COLO668 (cell line): ENCODE data around the gene AUH.

Experiments used
- DNase-seq: peaks from one replicate; lab custom pipeline; 2025; ENCODE audit not compliant: unreplicated experiment; lab: John Stamatoyannopoulos, UW

The AUH gene

DNA sequence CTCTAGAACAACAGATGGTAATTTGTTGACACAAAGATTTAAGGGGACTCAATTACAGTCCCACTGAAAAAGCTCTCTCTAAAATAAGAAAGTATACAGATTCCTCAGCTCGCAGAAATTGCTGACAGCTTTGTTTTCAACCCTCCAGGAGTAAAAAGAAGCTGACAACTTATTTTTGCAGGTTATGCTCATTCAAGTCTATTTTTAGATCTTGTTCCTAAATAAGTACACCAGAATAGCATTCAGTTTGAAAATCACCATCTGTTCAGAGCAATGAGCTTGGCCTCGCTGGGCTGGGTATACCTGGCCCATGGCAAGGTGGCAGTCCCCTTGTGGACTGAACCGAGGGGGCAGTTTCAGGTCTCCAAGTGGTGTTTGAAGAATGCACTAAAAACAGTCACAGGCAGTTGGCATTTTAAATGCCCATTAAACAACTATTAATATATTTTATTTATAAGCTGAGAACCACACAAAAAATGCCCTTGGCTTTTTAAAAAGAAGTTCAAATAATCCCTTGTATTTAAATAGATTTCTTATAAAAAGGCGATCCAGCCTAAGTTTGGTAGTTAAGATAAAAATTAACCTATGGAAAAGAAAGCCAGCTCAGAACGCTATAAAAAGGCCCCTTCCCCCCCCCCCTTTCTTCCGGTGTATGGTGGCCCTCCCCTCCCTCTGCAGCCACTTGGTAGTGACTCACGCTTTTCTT, 169.2 kb downstream of the AUH start:
- no peak for DNase-seq

DNA sequence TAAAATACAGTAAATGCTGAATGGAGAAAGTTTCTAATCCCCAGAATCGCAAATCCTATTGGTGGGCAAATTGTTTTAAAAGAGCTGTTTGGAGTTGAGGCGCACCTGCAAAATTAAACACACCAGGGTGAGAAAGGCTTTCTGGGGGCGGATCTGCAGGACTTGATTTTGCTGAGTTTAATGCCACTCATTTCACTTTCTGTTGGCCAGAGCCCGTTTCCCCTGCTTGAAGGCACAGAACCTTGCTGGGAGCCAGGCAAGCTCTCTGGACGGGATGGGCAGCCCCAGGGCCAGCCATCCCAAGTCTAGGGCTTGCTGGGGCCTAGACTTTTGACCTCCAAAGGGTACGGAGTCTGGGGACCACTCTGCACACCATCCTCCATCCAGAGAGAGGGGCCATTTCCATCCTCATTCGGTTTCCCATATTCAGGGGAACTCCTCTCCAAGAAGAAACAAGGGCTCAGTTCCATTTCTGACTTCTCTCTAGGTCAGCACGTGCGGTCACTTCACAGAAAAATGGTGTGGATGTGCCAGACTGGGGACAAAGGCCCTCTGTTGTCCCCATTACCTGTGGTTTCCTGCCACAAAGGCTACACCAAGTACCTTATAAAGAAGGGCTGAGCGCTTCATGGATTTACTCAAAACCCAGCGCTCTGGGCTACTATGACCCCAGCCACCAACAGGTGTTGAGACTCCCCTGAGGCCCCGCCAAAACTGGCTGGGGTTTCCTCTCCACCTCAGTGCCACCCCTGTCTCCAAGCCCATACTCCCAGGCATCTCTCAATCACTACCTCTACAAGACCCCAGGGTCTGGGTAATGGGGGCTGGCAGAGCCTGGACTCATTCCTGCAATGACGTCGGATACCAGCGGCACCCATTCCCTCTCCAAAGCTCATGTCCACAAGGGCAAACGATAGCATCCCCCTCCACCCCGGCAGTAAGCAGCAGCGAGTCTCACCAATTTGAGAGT, 170.0 kb downstream of the AUH start:
- DNase-seq, result no peak

DNA sequence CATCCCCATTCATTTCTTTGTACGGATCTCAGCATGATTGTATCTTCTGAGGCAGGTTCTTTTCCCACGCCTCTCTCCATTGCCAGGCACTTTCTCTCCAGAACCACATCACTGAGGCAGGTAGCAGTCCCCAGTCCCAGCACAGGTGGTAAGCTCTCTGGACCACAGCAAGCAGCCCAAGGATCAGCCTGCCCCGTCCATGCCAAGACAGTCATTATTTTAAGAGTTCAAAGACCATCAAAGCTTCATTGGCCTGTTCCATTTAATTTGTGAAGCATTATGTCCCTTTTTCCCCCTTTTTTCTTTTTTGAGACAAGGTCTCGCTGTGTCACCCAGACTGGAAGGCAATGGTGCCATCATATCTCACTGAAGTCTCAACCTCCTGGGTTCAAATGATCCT, 171.7 kb downstream of the AUH start:
- DNase-seq, result no peak

DNA sequence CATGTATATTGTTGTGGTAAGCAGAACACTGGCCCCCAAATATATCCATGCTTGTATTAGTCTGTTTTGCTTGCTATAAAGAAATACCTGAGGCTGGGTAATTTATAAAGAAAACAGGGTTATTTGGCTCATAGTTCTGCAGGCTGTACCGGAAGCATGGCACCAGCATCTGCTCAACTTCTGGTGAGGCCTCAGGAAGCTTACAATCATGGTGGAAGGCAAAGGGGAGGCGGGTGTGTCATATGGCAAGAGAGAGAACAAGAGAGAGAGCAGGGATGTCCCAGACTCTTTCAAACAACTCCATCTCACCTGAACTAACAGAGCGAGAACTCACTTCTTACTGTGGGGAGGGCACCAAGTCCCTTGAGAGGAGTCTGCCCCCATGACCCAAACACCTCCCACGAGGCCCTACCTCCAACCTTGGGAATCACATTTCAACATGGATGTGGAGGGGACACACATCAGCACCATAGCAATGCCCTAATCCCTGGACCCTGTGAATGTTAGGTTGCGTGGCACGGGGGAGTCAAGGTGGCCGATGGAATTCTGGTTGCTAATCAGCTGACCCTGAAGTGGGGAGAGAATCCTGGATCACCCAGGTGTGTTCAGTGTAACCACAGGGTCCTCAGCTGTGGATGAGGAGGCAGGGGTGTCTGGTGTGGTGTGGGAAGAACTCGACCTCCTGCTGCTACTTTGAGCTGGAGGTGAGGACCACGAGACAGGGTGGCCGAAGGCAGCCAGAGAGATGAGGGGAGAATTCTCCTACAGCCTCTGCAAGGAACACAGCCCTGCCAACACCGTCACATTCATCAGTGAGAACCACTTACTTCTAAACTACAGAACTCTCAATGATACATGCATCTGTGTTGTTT, 172.8 kb downstream of the AUH start:
- no peak for DNase-seq

DNA sequence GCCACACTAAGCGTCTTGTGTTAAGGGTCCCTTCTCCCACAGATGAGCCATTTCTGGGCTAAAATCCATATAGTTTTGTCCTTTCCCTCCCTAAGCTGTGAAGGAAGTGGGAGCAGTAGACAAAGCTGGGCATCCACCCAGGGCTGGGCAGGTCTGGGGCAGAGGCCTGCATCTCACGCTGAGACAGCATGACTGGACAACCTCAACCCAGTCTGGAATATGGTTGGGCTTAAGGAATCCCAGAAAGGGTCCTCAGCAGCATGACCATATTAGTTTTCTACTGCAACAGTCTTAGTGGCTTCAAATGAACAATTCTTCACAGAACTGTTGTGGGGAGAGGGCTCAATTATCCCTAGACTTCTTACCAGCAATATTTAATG, 173.8 kb downstream of the AUH start:
- no peak for DNase-seq

DNA sequence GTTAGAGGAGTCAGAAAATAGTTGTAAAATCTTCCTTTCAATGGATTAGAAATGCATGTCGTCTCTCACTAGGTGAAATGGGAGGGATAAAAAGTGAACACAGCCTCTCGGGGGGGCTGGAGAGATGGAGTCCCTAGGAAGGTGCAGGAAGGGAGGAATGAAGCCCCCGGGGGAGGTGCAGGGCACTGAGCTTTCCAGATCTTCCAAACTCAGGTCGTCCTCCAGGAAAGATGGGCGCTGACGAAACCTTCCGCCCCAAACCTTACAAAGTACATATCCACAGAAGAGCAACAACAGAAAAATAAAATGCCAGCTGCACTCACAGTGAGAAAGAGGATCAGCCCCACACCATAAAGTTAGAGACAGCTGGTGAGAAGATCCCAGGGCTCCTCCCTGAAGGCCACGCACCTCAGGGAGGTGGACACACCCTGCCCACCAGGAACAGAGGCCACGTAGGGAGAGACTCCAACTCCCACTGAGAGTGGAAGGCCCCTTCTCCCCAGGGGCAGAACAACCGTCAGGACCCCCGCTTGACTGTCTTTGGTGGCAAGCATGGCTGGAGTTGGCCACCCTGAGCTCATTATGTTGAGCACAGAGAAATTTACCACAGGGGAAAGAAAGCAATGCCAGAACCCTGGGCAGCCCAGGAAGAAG, 174.3 kb downstream of the AUH start:
- DNase-seq, result no peak

DNA sequence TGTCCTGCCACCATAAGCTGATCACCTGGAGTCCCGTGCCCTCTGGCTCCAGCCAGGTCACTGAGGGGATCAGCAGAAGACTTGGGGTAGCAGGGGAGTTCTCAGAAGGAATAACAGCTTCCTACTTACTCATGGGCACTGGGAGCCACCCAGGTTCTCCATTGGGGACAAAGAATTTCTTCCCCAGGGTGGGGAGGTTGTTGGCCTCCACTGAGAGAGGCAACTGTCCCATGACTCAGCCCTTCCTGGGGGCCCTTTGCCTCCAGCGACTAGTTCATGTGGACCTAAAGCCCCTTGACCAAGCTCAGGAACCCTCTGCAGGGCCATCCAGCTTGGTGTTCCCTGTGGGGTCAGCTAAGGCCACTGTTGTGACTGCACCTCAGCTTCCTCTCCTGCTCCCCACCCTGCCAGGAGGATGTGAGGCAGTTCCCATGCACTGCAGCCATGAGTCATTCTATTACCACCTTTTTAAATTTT, 175.0 kb downstream of the AUH start:
- no peak for DNase-seq

DNA sequence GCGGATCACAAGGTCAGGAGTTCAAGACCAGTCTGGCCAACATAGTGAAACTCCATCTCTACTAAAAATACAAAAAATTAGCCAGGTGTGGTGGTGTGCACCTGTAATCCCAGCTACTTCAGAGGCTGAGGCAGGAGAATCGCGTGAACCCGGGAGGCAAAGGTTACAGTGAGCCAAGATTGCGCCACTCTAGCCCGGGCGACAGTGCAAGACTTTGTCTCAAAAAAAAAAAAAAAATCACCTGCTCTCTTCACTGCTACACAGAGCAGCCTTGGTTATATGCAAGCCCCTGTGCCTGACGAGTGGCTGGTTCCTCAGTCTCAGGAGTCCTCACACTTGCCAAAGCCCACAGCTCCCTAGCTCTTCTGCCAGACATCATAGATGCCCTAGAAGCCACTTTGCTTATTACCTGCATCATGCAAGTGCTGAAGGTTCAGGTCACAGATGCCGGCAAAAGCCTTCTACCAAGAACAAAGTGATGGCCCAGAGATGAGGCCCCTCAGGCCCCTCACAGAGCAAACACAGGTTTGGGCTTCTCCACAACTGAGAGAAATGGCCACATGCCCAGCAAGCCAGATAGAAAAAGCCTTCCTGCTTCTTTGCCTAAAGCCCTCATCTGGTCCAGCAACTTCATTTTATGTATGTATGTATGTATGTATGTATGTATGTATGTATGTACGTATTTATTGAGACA, 176.4 kb downstream of the AUH start:
- no peak for DNase-seq

DNA sequence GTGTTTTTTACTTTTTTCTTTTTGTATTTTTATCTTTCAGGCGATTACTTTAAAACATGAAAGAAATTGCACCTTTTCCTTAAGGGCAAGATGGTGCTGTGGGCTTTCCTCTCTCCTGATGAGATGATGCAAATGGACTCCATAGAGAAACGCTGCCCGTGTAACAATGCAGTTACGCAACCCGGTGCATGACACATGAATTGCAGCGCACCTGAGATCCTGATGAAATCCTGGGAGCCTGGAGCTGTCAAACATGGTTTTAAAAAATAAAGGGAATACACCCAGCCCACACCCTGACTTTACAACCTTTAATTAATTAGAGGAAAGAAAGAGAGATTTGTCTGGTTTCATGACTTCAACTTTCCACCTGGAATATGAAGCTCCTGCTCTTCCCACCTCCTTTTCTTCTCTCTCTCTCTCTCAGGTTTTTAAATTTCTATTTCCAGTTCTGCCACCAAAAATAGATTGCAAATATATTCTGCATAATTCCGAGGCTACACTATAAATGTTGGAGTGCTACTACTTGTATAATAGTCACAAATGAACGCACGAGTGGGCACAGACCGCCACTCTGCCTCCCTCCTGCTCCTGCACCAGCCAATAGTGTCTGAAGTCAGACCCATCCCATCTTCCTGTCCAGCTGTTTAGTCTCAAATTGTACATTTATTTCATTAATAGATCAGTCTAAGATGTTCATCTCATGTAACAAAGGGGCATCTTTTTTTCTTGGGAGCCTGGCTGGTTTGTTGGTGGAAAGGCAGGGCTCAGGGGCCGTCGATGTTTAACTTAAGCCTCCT, 179.1 kb downstream of the AUH start:
- no peak for DNase-seq

DNA sequence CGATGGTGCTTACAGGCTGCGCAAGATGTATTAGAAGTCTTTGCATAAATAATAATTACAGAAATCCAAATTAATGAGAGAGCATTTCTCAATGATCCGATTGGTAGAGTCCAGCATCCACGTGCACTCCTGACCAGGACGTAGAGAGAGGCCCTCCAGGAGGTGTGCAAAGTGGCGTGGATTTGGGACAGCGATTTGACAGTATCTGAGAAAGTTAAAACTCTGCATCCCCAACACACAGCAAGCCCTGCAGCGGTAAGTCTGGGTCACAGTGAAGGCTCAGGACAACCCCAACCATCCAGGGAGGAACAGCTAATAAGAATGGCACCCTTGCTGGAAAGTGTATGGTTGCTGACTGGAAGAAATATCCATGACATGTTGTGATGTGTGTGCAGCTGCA, 180.2 kb downstream of the AUH start:
- DNase-seq, result no peak

DNA sequence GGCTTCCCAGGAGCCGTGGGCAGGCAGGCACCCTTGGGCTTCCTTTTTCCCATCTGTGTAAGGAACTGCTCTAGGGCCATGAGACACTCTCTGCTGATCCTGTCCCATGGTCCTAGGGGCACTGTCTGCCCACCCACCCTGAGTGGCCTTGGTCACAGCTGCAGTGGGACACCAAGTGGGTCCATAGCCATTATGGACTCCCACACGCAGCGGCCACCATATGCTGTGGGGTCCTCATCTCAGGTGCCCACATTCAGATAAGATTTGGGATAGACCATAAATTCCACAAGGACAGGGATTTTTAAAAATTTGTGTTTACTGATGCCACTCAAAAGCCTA, 180.8 kb downstream of the AUH start:
- no peak for DNase-seq

DNA sequence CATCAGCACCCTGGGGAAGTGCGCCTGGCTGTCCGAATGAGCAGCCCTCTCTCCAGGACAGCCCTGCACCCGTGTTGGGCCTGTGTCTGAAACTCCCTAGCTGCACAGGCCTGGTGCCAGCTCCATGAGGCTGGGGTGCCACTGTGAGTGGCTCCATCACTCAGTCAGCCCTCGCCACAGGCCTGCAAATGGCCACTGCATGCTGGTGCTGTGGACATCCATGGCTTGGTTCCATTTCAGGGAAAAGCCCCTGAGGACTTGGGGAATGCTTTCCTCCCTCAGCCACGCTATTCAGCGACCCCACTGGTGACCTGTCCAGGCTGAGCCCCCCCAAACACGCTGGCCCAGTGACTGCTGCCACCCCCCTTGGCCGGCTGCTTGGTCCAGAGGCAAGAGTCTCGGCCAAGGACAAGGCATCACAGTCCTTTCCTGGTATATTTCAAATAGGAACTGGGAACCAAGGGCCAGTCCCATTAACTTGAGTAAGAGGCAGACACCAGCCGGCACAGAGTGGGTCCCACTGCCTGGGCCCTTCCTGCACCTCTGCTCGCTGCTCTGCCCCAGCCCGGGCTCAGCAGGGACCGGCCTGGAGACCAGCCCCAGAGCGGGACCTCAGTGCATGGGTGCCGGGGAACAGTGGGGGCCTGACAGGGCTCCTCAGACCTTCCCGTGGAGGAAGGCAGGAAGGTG, 181.3 kb downstream of the AUH start:
- no peak for DNase-seq

DNA sequence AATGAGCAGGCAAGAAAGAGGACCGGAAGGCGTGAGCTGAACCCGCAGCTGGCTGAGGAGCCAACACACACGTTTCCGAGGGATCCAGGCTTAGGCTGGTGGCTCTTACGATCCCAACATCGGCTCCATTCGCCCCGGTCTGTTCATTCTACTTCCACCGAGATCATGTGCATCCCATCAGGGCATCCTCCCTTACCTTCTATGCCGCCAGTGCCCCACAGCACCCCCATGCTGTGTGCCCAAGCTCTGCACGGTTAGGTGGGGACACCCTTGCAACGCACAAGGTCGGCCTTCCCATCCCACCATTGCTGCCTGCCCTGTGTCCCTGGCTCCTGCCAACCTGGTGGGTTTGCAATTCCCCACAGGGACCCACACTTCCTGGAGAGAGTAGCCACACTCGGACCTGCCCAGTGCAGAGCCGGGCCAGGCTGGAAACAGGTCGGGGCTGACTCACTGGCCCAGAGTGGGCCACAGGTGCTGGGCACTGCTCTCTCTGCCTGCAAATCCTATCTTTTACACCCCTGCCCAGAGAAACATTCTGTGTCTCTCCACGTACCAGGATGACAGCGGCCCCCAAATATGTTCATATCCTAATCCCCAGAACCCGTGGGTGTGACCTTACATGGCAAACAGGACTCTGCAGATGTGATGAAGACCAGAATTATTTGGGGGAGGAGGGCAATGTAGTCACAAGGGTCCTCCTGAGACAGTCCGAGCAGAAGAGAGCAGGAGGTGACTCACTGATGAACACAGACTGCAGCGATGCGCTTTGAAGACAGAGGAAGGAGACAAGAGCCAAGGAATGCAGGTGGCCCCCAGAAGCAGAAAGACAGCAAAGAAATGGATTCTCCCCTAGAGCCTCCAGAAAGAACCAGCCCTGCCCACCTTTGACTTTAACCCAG, 182.2 kb downstream of the AUH start:
- DNase-seq, result no peak

DNA sequence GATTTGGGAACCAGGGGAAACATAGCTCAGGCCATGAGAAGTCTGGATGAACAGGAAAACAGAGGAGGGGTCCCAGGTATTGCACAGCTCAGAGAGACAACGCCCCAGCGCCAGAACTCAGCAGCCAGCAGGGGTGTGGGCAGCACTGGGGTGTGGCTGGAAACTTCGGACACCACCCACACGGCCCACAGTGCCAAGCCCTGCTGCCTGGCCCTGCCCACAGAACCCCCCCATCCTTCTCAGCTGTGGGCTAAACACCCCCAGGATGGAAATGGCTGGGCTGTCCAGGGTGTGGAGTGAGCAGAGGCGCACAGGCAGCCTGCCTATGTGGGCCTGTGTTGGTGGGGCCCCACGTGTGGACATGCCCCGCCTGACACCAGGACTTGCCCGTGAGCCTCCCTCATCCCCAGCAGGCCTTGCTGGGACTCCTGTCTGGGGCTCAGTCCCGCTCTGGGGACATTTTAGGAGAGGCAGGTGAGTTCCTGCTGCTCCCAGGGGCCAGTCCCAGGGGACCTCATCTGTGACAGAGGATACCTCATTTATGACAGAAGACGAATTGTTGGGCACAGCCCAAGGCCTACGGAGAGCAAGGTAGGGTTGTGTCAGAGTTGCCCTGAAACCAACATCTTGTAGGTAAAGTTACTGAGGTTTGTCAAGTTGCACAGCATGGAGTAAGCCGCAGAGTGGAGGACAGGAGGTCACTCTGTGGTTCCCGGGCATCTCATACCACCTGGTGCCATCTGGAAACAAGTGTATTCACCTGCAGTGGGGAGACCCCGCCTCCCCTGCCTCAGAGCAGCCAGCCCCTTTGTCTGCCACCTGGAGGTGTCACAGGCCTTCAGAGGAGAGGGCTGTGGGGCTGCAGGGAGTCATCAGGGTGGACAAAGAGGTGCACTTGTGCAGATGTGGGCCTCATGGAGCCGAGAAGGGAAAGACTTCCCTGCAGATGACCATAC, 183.2 kb downstream of the AUH start:
- peak; percentile 37 for DNase-seq

DNA sequence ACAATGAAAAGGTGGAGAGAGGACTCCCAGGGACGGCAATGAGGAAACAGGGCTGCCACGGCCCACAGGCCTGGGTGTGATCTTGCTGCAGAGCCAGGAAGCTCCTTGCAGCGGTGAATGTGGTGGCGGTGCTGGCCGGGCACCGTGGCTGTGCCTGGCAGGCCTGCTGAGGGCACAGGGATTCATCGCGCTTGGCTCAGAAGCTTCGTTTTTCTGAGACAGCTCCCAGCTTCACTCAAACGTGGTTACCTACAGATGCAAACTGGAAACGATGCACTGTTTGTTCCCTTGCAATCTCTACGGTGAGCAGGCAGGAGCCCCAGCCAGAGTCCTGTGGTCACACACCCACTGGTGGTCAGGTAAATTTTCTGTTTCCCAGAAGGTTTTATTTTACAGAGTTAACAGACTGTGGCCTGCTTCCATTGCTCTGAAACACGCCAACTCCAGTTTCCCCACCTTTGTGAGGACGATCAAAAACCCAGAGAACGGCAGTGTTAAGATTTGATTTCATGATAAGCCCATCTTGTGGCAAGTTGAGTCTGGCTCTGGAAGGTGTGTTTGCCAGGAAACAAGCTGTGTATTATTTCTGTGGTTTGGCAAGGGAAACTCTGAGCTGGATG, 183.9 kb downstream of the AUH start:
- DNase-seq, result no peak

DNA sequence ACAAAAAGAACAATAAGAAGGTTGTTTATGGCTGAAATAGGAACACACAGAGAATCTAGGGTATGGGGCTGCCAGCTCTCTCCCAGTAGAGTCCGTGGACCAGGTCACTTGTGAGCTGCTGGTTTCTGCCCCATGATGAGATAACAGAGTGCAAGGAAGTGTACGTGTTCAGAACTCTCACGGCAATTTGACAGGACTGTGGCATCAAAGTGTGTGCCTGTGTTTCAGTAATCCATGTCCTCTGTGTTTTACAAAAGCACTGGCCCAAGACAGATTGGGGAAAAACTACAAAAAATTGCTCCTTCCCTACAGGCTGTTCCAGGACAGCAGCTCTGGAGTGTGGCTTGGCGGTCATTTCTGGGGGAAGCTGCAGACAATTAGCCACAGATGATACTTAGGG, 184.6 kb downstream of the AUH start:
- DNase-seq, result no peak
